ENCODE data around the gene CNOT1.

GRCh38 chr16:58506241-58507194 is 123.1 kb downstream of the CNOT1 start:
- TF ChIP-seq CTCF (IDR thresholded peaks at IDR 0.05): no peak
- no peak for TF ChIP-seq EP300 (IDR thresholded peaks at IDR 0.05; ENCODE audit: low read depth)

Measured in transverse colon (tissue), 3 donors.